GM19328 (cell line): ENCODE results near the gene BTBD10.
"Not testable (repeated sequence)": the region's sequence is repeated elsewhere in the genome, so short reads cannot be mapped to it uniquely, and the experiment has no call there.

Experiments used
- ATAC-seq: cut with Tn5 transposase; IDR thresholded peaks from one replicate; pipeline ENCODE4 v1.9.1; 2021; ENCODE audit warnings: mild to moderate bottlenecking, moderate library complexity; ENCODE audit not compliant: unreplicated experiment

Gene BTBD10

GRCh38 chr11:13445588-13445987 is 17.4 kb downstream of the BTBD10 start:
- no peak for ATAC-seq

GRCh38 chr11:13440100-13440855 is 22.7 kb downstream of the BTBD10 start:
- ATAC-seq, result no peak

DNA sequence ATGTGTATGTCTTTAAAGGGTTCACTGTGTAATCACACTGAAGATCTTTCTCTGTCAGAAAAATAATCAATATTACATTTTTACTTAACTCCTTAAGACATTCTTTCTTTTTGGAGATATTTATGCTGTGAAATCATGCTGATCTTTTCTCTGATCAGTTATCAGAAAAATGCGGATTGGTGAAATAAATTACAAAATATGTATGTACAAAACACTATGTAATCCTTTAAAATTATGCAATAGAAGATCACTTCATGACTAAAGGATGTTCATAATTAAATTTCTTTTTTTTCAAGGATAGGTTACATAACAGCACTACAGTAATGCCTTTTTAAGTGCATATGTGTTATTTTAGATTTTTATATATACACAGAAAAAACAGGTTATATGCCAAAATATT is 24.7 kb downstream of the BTBD10 start:
- no peak for ATAC-seq

- not testable (repeated sequence) for ATAC-seq
Observed at GRCh38 chr11:13436836-13437235, 26.2 kb downstream of the BTBD10 start.

GRCh38 chr11:13434247-13435205 is 28.5 kb downstream of the BTBD10 start:
- no peak for ATAC-seq

- no peak for ATAC-seq
Observed at GRCh38 chr11:13433437-13433836, 29.6 kb downstream of the BTBD10 start.

GRCh38 chr11:13429836-13430235 is 33.2 kb downstream of the BTBD10 start:
- ATAC-seq, result no peak

GRCh38 chr11:13429288-13429687 is 33.7 kb downstream of the BTBD10 start:
- ATAC-seq, result no peak

DNA sequence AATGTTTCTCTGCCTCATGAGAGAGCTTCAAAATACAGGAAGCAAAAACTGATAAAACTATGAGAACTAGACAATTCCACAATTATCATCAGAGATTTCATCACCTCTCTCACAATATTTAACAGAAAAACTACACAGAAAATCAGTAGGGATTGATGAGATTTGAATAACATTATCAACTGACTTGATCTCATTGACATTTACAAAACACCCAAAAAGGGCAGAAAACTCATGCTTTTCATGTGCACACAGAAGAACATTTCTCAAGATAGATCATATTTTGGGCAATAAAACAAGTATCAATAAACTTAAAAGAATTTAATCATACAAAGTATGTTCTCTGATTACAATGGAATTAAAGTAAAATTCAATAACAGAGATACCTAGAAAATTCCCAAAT is 35.6 kb downstream of the BTBD10 start:
- ATAC-seq, result no peak

- ATAC-seq, result no peak
Observed at GRCh38 chr11:13423372-13423771, 39.6 kb downstream of the BTBD10 start.

DNA sequence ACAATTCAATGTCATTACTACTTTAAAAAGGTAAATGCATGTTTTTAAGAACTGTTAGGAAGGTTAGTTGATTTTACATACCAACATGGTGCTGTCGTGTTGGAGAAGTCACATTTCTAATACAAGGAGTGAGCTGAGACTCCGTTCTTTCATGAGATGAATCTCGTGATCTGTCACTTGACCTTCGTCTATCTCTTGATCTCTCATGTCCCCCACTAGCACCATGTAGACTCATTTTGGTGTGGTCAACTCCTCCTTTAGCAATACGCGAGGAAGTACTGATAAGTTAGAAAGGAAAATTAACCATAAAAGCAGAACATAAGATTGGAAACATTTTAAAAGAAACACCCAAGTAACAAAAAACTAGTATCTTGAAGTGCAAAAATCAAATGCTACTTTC is 41.5 kb downstream of the BTBD10 start:
- no peak for ATAC-seq

DNA sequence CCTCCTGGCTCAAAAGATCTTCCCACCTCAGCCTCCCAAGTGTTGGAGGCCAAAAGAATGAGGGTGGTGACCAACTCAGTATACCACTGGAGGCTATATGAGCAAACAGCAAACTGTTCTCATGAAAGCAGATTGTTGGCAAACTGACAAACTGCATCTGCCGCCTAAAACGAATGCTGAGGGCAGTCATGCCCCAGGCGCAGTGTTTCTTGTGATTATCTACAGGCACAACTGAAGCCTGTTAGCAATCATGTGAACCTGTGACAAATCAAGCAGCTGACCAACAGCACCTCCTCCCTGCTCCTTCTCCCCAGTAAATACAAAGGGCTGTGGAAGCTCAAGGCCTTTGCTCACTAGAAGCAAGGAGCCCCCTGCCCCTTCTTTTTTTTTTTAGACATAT is 47.8 kb downstream of the BTBD10 start:
- ATAC-seq, result no peak

GRCh38 chr11:13405220-13405619 is 57.8 kb downstream of the BTBD10 start:
- no peak for ATAC-seq

DNA sequence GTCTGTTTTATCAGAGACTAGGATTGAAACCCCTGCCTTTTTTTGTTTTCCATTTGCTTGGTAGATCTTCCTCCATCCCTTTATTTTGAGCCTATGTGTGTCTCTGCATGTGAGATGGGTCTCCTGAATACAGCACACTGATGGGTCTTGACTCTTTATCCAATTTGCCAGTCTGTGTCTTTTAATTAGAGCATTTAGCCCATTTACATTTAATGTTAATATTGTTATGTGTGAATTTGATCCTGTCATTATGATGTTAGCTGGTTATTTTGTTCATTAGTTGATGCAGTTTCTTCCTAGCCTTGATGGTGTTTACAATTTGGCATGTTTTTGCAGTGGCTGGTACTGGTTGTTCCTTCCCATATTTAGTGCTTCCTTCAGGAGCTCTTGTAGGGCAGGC is 64.7 kb downstream of the BTBD10 start:
- not testable (repeated sequence) for ATAC-seq

DNA sequence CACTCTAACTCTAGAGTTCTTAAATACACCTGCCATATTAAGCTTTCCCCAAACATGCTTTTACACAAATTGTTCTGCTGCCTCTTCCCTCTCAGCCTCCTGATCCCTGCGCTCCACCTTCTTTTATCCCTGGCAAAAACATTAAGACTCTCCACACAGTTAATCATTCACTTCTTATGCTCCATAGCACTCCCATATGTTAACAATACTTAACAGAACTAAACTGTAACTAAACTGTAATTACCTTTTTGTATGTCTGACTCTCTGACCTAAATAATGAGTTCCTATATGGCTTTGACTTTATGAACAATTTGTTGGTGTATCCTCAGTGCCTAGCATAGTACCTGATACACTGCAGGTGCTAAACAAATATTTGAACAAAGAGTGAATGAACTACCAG is 71.8 kb downstream of the BTBD10 start:
- no peak for ATAC-seq

GRCh38 chr11:13388741-13389140 is 74.3 kb downstream of the BTBD10 start:
- no peak for ATAC-seq

GRCh38 chr11:13386567-13386966 is 76.5 kb downstream of the BTBD10 start:
- no peak for ATAC-seq

- ATAC-seq, result no peak
Observed at GRCh38 chr11:13384908-13385640, 77.9 kb downstream of the BTBD10 start.

DNA sequence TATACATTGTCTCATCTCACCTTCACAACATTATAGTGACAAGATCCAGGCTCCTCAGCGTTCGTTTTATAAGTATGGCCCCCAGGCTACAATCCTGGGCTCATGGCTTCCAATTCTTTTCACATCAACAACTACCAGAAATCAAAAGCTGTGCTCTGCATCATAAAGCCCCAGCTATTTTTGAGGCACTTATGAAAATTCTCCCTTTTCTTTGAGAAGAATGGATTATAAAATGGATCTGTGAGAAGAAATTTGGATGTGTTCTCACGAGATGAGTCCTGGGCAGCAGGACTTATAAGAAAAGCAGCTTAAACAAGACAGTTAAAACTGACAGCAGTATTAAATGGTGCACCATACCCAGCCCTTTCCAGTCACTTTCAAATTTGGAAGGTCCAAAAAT is 80.3 kb downstream of the BTBD10 start:
- ATAC-seq, result no peak

GRCh38 chr11:13380731-13381130 is 82.3 kb downstream of the BTBD10 start:
- ATAC-seq, result no peak

- no peak for ATAC-seq
Observed at GRCh38 chr11:13378316-13378715, 84.7 kb downstream of the BTBD10 start.
